ENCODE data around the gene COLEC11. TPM values are rescaled to one million over a fixed set of nuclear protein-coding genes. Genes with fewer than 3 reads are reported as not detected.

COLEC11 gene
- total RNA-seq, 1 donor from 2014 or later: not detected

- H3K36me3 ChIP-seq: no peaks in the 10 kb centered on the region
- H3K4me1 ChIP-seq: no peaks in the 10 kb centered on the region
- no peaks in the 10 kb centered on the region for H3K27me3 ChIP-seq
- DNase-seq (ENCODE audit: extremely low spot score in 2 of 2): no peak
- TF ChIP-seq CTCF (IDR thresholded peaks at IDR 0.05) (no peak), POLR2AphosphoS5 (IDR thresholded peaks at IDR 0.05; ENCODE audit: insufficient read depth in 1 of 2, low read depth in 1 of 2) (no peak), POLR2A (IDR thresholded peaks at IDR 0.05) (no peak)
- no peaks in the 10 kb centered on the region for H3K9me3 ChIP-seq
- no peak overlapping the region for H3K27ac ChIP-seq
- intact Hi-C loops (cut with DNase I): no loop called here
- H3K4me3 ChIP-seq: no peak overlapping the region
Observed at GRCh38 chr2:3674066-3674845, 79.3 kb downstream of the COLEC11 start.

GRCh38 chr2:3675687-3676086 lies 80.8 kb downstream of the COLEC11 start:
- H3K9me3 ChIP-seq: no peaks in the 10 kb centered on the region
- no peak for DNase-seq (ENCODE audit: extremely low spot score in 2 of 2)
- TF ChIP-seq POLR2A (IDR thresholded peaks at IDR 0.05) (no peak), CTCF (IDR thresholded peaks at IDR 0.05) (no peak), POLR2AphosphoS5 (IDR thresholded peaks at IDR 0.05; ENCODE audit: insufficient read depth in 1 of 2, low read depth in 1 of 2) (no peak)
- H3K4me1 ChIP-seq: no peaks in the 10 kb centered on the region
- intact Hi-C loops (cut with DNase I): no loop called here
- no peak overlapping the region for H3K4me3 ChIP-seq
- H3K27ac ChIP-seq: no peak overlapping the region
- H3K36me3 ChIP-seq: no peaks in the 10 kb centered on the region
- H3K27me3 ChIP-seq: no peaks in the 10 kb centered on the region

- intact Hi-C loops (cut with DNase I): no loop called here
- no peak overlapping the region for H3K4me3 ChIP-seq
- no peak for DNase-seq (ENCODE audit: extremely low spot score in 2 of 2)
Observed at GRCh38 chr2:3677436-3677835, 82.5 kb downstream of the COLEC11 start.

GRCh38 chr2:3678212-3678611 lies 83.3 kb downstream of the COLEC11 start:
- H3K27ac ChIP-seq: no peak overlapping the region
- no peaks in the 10 kb centered on the region for H3K4me1 ChIP-seq
- no peaks in the 10 kb centered on the region for H3K27me3 ChIP-seq
- TF ChIP-seq CTCF (IDR thresholded peaks at IDR 0.05): no peak
- no peaks in the 10 kb centered on the region for H3K9me3 ChIP-seq
- intact Hi-C loops (cut with DNase I): no loop called here
- no peaks in the 10 kb centered on the region for H3K36me3 ChIP-seq
- no peak overlapping the region for H3K4me3 ChIP-seq
- DNase-seq (ENCODE audit: extremely low spot score in 2 of 2): no peak

More at GRCh38 chr2:3677436-3677835, 82.5 kb downstream of the COLEC11 start:
- Histone ChIP-seq H3K4me1 (no peaks in the 10 kb centered on the region), H3K27ac (no peak overlapping the region), H3K36me3 (no peaks in the 10 kb centered on the region), H3K9me3 (no peaks in the 10 kb centered on the region), H3K27me3 (no peaks in the 10 kb centered on the region)
- TF ChIP-seq POLR2AphosphoS5 (IDR thresholded peaks at IDR 0.05; ENCODE audit: insufficient read depth in 1 of 2, low read depth in 1 of 2): no peak

GRCh38 chr2:3679180-3679579 lies 84.3 kb downstream of the COLEC11 start:
- H3K9me3 ChIP-seq: no peaks in the 10 kb centered on the region
- no peak overlapping the region for H3K27ac ChIP-seq
- no peaks in the 10 kb centered on the region for H3K36me3 ChIP-seq
- no peak for DNase-seq (ENCODE audit: extremely low spot score in 2 of 2)
- H3K27me3 ChIP-seq: no peaks in the 10 kb centered on the region
- TF ChIP-seq POLR2AphosphoS5 (IDR thresholded peaks at IDR 0.05; ENCODE audit: insufficient read depth in 1 of 2, low read depth in 1 of 2) (no peak), CTCF (IDR thresholded peaks at IDR 0.05) (no peak)
- intact Hi-C loops (cut with DNase I): no loop called here
- no peak overlapping the region for H3K4me3 ChIP-seq
- no peaks in the 10 kb centered on the region for H3K4me1 ChIP-seq
